ENCODE data around the gene MRPS5.

- no peak for TF ChIP-seq CTCF (IDR thresholded peaks at IDR 0.05)
- TF ChIP-seq POLR2A (IDR thresholded peaks at IDR 0.05) = no peak
These were observed 11.2 kb downstream of the MRPS5 start for GRCh38 chr2:95110395-95110794.

Measured in breast epithelium (tissue), 3 donors.